Activated T-cell treated with anti-CD3 and anti-CD28 coated beads for 48 hours (primary cell): Measurements from ENCODE around the gene PPP1R37.
"Not testable (repeated sequence)": the region's sequence is repeated elsewhere in the genome, so short reads cannot be mapped to it uniquely, and the experiment has no call there.

Experiments used
- DNase-seq: peaks from one replicate; pipeline ENCODE4 v3.0.0-alpha.2; 2020; ENCODE audit warnings: low read depth

PPP1R37 gene

GRCh38 chr19:45115809-45116615 is 23.0 kb downstream of the PPP1R37 start:
- no peak for DNase-seq

- DNase-seq, result peak; percentile 69
Observed at GRCh38 chr19:45117167-45117594, 24.2 kb downstream of the PPP1R37 start.

- no peak for DNase-seq
Observed at GRCh38 chr19:45117671-45118070, 24.7 kb downstream of the PPP1R37 start.

DNA sequence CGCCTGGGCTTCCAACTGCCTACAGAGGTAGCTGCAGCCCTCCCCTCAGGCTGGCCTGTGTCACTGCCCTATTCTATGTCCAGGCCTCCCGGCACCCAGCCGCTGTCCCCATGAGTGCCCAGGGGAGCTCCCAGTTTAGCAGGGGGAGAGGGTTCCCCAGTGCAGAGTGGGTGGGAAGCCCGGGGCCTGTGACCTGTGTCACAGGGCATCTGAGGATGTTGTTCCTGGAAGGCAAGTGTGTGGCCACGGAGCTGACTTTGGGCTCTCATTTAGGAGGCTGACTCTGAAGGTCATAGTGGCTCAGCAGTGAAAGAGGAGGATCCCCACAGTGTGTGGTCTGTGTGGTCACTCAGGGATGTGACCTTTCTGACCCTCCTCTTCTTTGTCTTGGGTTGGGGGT is 25.1 kb downstream of the PPP1R37 start:
- no peak for DNase-seq

- not testable (repeated sequence) for DNase-seq
Observed at GRCh38 chr19:45118591-45119355, 25.8 kb downstream of the PPP1R37 start.

- DNase-seq, result no peak
Observed at GRCh38 chr19:45119582-45119981, 26.6 kb downstream of the PPP1R37 start.

DNA sequence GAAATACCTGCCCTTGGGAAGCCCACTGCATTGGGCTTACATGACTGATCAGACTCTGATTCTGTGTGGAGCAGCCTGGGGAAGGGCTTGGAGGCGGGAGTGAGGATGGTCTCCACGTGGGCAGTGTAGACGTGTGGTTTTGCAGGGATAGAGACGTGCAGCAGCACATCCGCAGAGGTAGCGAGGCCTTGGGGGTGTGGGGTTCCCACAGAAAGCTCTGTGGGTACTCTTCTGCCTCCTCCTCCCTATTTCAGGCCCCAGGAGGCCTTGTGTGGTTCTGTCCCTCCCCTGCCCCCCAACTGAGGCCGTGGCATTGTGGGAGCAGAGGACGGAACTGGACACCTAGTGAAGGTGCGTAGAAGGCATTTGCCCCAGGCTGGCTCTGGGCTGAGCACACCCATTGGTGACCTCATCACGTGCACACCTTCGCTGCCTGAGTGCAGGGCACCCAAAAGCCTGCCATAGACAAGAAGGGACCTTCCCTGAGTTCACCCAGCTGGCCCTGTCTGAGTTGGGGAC is 28.9 kb downstream of the PPP1R37 start:
- no peak for DNase-seq

DNA sequence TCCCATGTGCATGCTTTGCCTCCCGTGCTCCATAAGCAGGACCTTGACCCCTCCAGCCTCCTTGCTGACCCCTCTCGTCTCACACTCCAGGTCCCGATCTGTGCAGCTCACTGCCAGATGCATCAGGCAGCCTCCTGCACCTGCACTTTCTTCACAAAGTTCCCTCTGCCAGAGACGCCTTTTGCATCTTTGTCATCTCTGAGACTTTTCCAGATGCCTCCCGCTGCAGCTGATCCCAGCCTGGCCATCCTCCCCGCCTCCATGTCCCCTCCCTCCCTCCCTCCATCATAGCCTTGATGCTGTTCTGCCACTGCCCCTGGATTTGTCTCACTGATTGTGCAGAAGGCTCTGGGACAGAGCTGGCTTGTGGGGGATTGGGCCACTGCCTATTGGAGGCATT is 29.9 kb downstream of the PPP1R37 start:
- DNase-seq, result no peak

GRCh38 chr19:45123440-45123850 is 30.5 kb downstream of the PPP1R37 start:
- no peak for DNase-seq

- no peak for DNase-seq
Observed at GRCh38 chr19:45124021-45124420, 31.0 kb downstream of the PPP1R37 start.

DNA sequence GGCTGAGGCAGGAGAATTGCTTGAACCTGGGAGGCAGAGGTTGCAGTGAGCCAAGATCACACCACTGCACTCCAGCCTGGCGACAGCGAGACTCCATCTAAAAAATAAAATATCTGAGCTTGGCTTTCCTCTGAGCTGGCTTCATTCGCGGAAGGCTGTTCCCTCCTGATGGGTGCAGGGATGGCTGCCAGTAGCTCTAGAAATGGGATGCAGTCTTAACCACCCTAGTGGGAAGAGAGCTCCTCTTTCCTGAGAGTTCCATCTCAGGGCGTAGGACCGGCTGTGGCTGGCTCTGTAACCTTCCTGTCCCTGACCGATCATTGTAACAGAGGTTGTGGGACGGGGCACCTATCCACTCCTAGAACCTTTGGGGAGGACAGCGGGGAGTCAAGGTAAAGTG is 32.4 kb downstream of the PPP1R37 start:
- DNase-seq, result no peak

GRCh38 chr19:45125975-45126493 is 33.1 kb downstream of the PPP1R37 start:
- DNase-seq, result peak; percentile 65

- no peak for DNase-seq
Observed at GRCh38 chr19:45126654-45127053, 33.7 kb downstream of the PPP1R37 start.

GRCh38 chr19:45128146-45128545 is 35.2 kb downstream of the PPP1R37 start:
- DNase-seq, result no peak

DNA sequence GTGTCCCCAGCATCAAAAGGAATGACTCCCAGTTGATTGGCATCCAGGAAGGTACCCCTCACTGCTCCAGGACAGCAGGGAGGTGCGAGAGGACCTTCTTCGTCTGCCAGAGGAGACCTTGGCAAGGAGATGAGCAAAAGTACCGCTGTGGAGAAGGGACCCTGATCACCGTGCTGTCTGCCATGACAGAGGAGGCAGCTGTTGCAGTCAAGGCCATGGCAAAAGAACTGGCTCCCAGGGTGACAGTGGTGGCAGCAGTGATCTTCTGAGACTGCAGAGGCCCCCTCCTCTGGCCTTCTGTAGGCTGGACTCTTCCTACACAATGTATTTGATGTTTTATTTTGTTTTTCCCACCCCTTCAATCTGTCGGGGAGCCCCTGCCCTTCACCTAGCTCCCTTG is 35.8 kb downstream of the PPP1R37 start:
- no peak for DNase-seq

DNA sequence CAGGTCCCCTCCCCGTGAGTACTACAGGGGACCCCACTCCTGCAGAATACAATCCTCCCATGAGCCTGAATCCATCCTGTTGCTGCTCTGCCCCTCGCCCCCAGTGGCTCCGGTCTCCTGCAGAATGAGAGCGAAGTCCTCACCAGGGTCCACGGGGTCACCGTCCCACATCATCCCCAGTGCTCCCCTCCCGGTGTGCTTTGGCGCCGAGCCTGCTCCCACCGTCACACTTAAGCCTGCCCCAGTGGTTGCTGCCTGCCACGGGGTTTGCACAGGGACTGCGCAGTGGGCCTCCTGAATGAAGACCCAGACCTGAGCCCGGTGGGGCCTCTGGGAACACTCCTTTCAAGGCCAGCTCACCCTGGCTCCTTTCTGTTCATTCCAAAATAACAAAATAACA is 37.3 kb downstream of the PPP1R37 start:
- no peak for DNase-seq

- no peak for DNase-seq
Observed at GRCh38 chr19:45130888-45131615, 38.1 kb downstream of the PPP1R37 start.

GRCh38 chr19:45133661-45134060 is 40.7 kb downstream of the PPP1R37 start:
- DNase-seq, result no peak

GRCh38 chr19:45135176-45135885 is 42.4 kb downstream of the PPP1R37 start:
- DNase-seq, result no peak

DNA sequence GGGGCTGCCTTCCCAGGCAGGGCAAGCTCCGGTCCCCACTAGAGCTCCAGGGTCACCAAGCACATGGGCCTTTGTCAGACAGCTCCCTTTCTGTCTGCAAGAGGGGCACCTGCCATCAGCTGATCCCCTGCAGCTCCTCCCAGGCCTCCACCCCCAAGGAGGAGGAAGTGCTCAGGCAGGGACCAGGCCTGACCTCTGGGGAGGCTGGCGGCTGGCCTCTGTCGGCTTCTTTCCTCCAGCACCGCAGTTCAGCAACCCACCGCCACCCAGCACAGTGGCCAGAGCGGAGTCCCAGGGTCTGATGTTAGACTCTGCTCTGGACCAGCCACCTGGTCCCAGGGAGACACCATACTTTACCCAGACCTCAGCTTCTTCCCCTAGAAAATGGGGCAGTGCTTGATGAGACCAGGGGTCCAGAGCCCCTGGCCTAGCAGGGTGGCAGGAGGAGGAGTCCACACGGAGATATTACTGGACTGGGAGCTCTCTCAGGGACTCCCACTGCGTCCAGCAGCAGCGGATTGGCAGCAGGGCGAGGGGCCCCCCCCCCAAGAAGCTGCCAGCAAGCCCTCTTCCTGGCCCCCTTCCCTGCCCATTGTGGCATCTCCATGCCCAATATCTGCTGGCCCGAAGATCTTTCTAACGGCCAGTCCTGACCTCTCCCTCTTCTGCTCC is 43.7 kb downstream of the PPP1R37 start:
- no peak for DNase-seq

DNA sequence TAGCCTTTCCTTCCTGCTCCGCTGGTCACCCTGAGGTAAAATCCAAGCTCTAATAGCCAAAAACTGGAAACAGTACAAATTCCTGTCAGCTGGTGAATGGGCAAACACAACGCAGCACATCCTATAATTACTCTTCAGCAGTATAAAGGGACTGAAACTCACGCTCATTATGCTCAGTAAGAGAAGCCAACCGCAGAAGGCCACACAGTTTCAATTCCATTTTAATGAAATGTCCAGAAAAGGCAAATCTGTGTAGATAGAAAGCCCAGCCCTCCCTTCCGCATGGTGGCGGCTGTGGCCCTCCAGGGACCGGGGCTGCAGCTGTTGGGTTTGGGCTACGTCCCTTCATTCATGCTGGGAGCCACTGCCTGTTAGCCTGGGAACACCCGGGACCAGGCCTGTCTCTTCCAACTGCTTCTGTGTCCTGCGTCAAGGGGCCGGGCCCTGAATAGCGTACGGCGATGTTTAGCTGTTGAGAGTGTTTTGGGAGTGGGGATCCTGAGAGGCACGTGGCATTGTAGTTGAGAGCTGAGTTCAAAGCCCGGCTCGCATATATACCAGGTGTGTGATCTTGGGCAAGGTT is 44.3 kb downstream of the PPP1R37 start:
- no peak for DNase-seq
